Upper lobe of right lung (tissue), 1 donor: ENCODE results near the gene ZNF599. TPM values are rescaled to one million over a fixed set of nuclear protein-coding genes. Genes with fewer than 3 reads are reported as not detected.

Experiments
- ATAC-seq: fragments of 200-7000 bp; cut with Tn5 transposase; one replicate; pipeline ENCODE4 v1.9.1; 2020; ENCODE audit warnings: mild to moderate bottlenecking, moderate library complexity
- DNase-seq: peaks from one replicate; pipeline ENCODE4 v3.0.0-alpha.2; 2020
- H3K27ac ChIP-seq: fragments of 200-600 bp; one replicate; pipeline ENCODE4 v1.8.0; 2022
- H3K27me3 ChIP-seq: fragments of 200-600 bp; one replicate; pipeline ENCODE4 v1.8.0; 2022; ENCODE audit warnings: mild to moderate bottlenecking
- H3K36me3 ChIP-seq: fragments of 200-600 bp; one replicate; pipeline ENCODE4 v1.8.0; 2022
- H3K4me1 ChIP-seq: fragments of 200-600 bp; one replicate; pipeline ENCODE4 v1.8.0; 2022
- H3K4me3 ChIP-seq: fragments of 200-600 bp; one replicate; pipeline ENCODE4 v1.8.0; 2022; ENCODE audit warnings: mild to moderate bottlenecking
- H3K9me3 ChIP-seq: fragments of 200-600 bp; one replicate; pipeline ENCODE4 v1.8.0; 2022
- intact Hi-C: fragments of 100-400 bp; cut with DNase I; formaldehyde crosslinking; loops from one replicate; pipeline ENCODE4 v1.11.0; 2022
- total RNA-seq: library from RNA; stranded (reverse); fragmentation: NEBNext Ultra II Directional; extraction: Animal tissue kit (Norgen Biotek cat#: 25700); gene quantifications from one replicate; pipeline ENCODE4 v1.2.1, GENCODE V29; 2021
- TF ChIP-seq, protein P1 (sequence below): fragments of 200-600 bp; IDR thresholded peaks from one replicate; pipeline ENCODE4 v1.8.0; 2022; ENCODE audit warnings: antibody characterized with exemption
- donor health status: DM: no; HTN: yes; CAD: no; lungs with severe emphysema.

ZNF599 gene
- total RNA-seq, 1 donor from 2014 or later = 4.8 TPM

DNA sequence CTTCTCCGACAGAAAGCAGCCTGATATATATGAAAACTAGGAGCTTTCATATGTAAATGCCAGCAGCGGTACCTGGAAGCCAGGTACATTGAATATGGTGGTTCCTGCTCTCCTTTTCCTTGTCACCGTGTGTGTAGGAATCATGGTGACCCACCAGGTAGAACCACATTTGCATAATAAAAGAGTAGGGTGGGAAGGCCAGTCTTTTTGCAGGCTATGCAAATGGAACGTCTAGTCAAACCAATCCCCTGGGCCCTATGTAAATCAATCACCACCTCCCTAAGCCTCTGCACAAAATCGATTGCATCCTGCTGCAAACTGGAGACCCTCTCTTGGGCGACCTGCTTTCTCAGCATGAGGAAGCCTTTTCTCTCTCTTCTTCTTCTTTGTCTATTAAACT is 61.1 kb downstream of the ZNF599 start:
- Histone ChIP-seq H3K27ac (no peak overlapping the region), H3K27me3 (no peaks in the 10 kb centered on the region), H3K36me3 (no peaks in the 10 kb centered on the region), H3K4me1 (no peaks in the 10 kb centered on the region), H3K4me3 (no peak overlapping the region), H3K9me3 (no peaks in the 10 kb centered on the region)
- TF ChIP-seq, protein P1, sequence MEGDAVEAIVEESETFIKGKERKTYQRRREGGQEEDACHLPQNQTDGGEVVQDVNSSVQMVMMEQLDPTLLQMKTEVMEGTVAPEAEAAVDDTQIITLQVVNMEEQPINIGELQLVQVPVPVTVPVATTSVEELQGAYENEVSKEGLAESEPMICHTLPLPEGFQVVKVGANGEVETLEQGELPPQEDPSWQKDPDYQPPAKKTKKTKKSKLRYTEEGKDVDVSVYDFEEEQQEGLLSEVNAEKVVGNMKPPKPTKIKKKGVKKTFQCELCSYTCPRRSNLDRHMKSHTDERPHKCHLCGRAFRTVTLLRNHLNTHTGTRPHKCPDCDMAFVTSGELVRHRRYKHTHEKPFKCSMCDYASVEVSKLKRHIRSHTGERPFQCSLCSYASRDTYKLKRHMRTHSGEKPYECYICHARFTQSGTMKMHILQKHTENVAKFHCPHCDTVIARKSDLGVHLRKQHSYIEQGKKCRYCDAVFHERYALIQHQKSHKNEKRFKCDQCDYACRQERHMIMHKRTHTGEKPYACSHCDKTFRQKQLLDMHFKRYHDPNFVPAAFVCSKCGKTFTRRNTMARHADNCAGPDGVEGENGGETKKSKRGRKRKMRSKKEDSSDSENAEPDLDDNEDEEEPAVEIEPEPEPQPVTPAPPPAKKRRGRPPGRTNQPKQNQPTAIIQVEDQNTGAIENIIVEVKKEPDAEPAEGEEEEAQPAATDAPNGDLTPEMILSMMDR = no peak
- ATAC-seq = no peak
- intact Hi-C loops = loop anchor here (5.0 kb wide), 1 partner anchor 75 kb away; no protein-coding TSS in a partner anchor
- no peak for DNase-seq

Other genes with a start within 250 kb of the ZNF599 start
- 0.58 TPM for gene SCGB2B2, start 96.1 kb downstream of the ZNF599 start, total RNA-seq
- gene ZNF302, start 95.5 kb downstream of the ZNF599 start, total RNA-seq = 28.2 TPM
- gene ZNF181, start 39.0 kb downstream of the ZNF599 start, total RNA-seq = 11.8 TPM
- 4.8 TPM for gene ZNF30, start 153.7 kb upstream of the ZNF599 start, total RNA-seq
- 11.5 TPM for gene ZNF792, start 191.0 kb upstream of the ZNF599 start, total RNA-seq
- 107 TPM for gene GRAMD1A, start 227.1 kb upstream of the ZNF599 start, total RNA-seq